CD4-positive, CD25-positive, alpha-beta regulatory T cell (primary cell): Measurements from ENCODE around the gene PSPC1. TPM values are rescaled to one million over a fixed set of nuclear protein-coding genes. Genes with fewer than 3 reads are reported as not detected.
"Not testable (repeated sequence)": the region's sequence is repeated elsewhere in the genome, so short reads cannot be mapped to it uniquely, and the experiment has no call there.

ENCODE experiments used
- ATAC-seq, 2 donors: fragments of 150-1000 bp; cut with Tn5 transposase; one replicate each; pipeline ENCODE4 v1.10.0; 2021; ENCODE audit warnings: low read depth in 2 of 2, moderate number of reproducible peaks in 2 of 2, moderate library complexity in 1 of 2
- DNase-seq, 3 donors: peaks; one replicate each; pipeline versions ENCODE4 v3.0.0 to v3.0.0-alpha.2; 2012 to 2022; ENCODE audit warnings: mixed read lengths in 1 of 3
- H3K27ac ChIP-seq: one replicate; pipeline ENCODE4 v1.7.0; 2013; ENCODE audit warnings: mild to moderate bottlenecking, low read length; ENCODE audit not compliant: insufficient read depth, poor library complexity, severe bottlenecking
- H3K27me3 ChIP-seq: one replicate; pipeline ENCODE4 v1.7.0; 2013; ENCODE audit warnings: low read length; ENCODE audit not compliant: control insufficient read depth, insufficient read depth
- H3K36me3 ChIP-seq: one replicate; pipeline ENCODE4 v1.7.0; 2013; ENCODE audit warnings: mild to moderate bottlenecking, low read length, moderate library complexity; ENCODE audit not compliant: control insufficient read depth, insufficient read depth
- H3K4me1 ChIP-seq: 2 replicates; pipeline ENCODE4 v1.7.0; 2013; ENCODE audit warnings: mild to moderate bottlenecking, low read length; ENCODE audit not compliant: insufficient read depth, control insufficient read depth, poor library complexity, severe bottlenecking
- H3K4me3 ChIP-seq: one replicate; pipeline ENCODE4 v1.7.0; 2013; ENCODE audit warnings: low read depth, mild to moderate bottlenecking, low read length, moderate library complexity
- H3K9me3 ChIP-seq, 2 experiments: 1 replicate in 1 of 2; 2 replicates in 1 of 2; pipeline ENCODE4 v1.7.0; 2013; ENCODE audit warnings: low read length in 2 of 2, mild to moderate bottlenecking in 1 of 2, moderate library complexity in 1 of 2; ENCODE audit not compliant: control insufficient read depth in 2 of 2
- H3K27ac Mint-ChIP-seq, 3 donors: one replicate each; pipeline ENCODE4 v1.8.0; 2020 to 2022; ENCODE audit warnings: mild to moderate bottlenecking in 3 of 3, mixed read lengths in 3 of 3, moderate library complexity in 2 of 3
- H3K27me3 Mint-ChIP-seq: one replicate; pipeline ENCODE4 v1.8.0; 2022; ENCODE audit warnings: mild to moderate bottlenecking, mixed read lengths
- H3K36me3 Mint-ChIP-seq: one replicate; pipeline ENCODE4 v1.8.0; 2020; ENCODE audit warnings: mixed read lengths
- H3K4me1 Mint-ChIP-seq, 4 donors: one replicate each; pipeline ENCODE4 v1.8.0; 2020 to 2022; ENCODE audit warnings: mixed read lengths in 4 of 4, mild to moderate bottlenecking in 1 of 4
- H3K4me3 Mint-ChIP-seq, 4 donors: one replicate each; pipeline ENCODE4 v1.8.0; 2020 to 2022; ENCODE audit warnings: mild to moderate bottlenecking in 4 of 4, mixed read lengths in 4 of 4, moderate library complexity in 3 of 4
- H3K9me3 Mint-ChIP-seq, 7 donors: one replicate each; pipeline ENCODE4 v1.8.0; 2020 to 2022; ENCODE audit warnings: mixed read lengths in 7 of 7, mild to moderate bottlenecking in 3 of 7, moderate library complexity in 2 of 7
- polyA plus RNA-seq, 4 donors: library from polyadenylated mRNA; unstranded; fragments of 300-500 nt; fragmentation: Illumina TruSeq; gene quantifications; one replicate each; pipeline ENCODE4 v1.2.3, GENCODE V29; 2021
- total RNA-seq: library from RNA; stranded (reverse); gene quantifications from one replicate; pipeline ENCODE4 v1.2.3, GENCODE V29; 2022

The PSPC1 gene
- total and polyA plus RNA-seq, 5 donors from 2014 or later, result 24.4 to 107 (median 32.3) TPM

- not testable (repeated sequence) for H3K4me1 ChIP-seq, H3K36me3 Mint-ChIP-seq, H3K27me3 ChIP-seq, H3K9me3 Mint-ChIP-seq, H3K9me3 ChIP-seq, DNase-seq, ATAC-seq, H3K36me3 ChIP-seq, H3K27me3 Mint-ChIP-seq
- Mint-ChIP-seq H3K4me1 (peaks cover 5 to 25% (median 9%) of the 10 kb centered on the region in 4 donors), H3K27ac (peak overlapping the region in 2 of 3 donors; percentile 76 to 99), H3K4me3 (peak overlapping the region; percentile 83 to 99 (median 97))
- Histone ChIP-seq H3K27ac (peak overlapping the region; percentile 90), H3K4me3 (peak overlapping the region; percentile 82)
Measured at GRCh38 chr13:19780753-19781418, 1.9 kb downstream of the PSPC1 start.

- no peak for ATAC-seq
Measured at GRCh38 chr13:19772306-19772705, 10.4 kb downstream of the PSPC1 start.

GRCh38 chr13:19769854-19770253, 12.9 kb downstream of the PSPC1 start:
- Histone ChIP-seq H3K27me3 (no peaks in the 10 kb centered on the region), H3K4me1 (peaks cover 40% of the 10 kb centered on the region), H3K9me3 (no peaks in the 10 kb centered on the region), H3K27ac (no peak overlapping the region), H3K4me3 (peak overlapping the region; percentile 18), H3K36me3 (peaks cover 61% of the 10 kb centered on the region)
- H3K27me3 Mint-ChIP-seq, result no peaks in the 10 kb centered on the region
- peaks cover 36% of the 10 kb centered on the region for H3K36me3 Mint-ChIP-seq
- H3K4me3 Mint-ChIP-seq, result peak overlapping the region in 1 of 4 donors; percentile 61
- no peaks in the 10 kb centered on the region for H3K9me3 Mint-ChIP-seq
- ATAC-seq (no peak), DNase-seq (no peak)
- peaks cover 28 to 73% (median 47%) of the 10 kb centered on the region in 4 donors for H3K4me1 Mint-ChIP-seq
- no peak overlapping the region for H3K27ac Mint-ChIP-seq

More at GRCh38 chr13:19772306-19772705, 10.4 kb downstream of the PSPC1 start:
- Mint-ChIP-seq H3K27me3 (no peaks in the 10 kb centered on the region), H3K4me3 (peak overlapping the region in 3 of 4 donors; percentile 37 to 61 (median 39)), H3K9me3 (no peaks in the 10 kb centered on the region), H3K36me3 (peaks cover 47% of the 10 kb centered on the region), H3K27ac (no peak overlapping the region), H3K4me1 (peaks cover 31 to 70% (median 49%) of the 10 kb centered on the region in 4 donors)
- H3K4me1 ChIP-seq, result peaks cover 39% of the 10 kb centered on the region
- no peaks in the 10 kb centered on the region for H3K9me3 ChIP-seq
- H3K27ac ChIP-seq, result no peak overlapping the region
- H3K36me3 ChIP-seq, result peaks cover 46% of the 10 kb centered on the region
- H3K27me3 ChIP-seq, result no peaks in the 10 kb centered on the region
- DNase-seq, result no peak
- no peak overlapping the region for H3K4me3 ChIP-seq

GRCh38 chr13:19767966-19768365, 14.8 kb downstream of the PSPC1 start:
- H3K36me3 ChIP-seq, result peaks cover 63% of the 10 kb centered on the region
- ATAC-seq (no peak), DNase-seq (no peak)
- Mint-ChIP-seq H3K4me1 (peaks cover 28 to 76% (median 47%) of the 10 kb centered on the region in 4 donors), H3K27ac (no peak overlapping the region), H3K9me3 (no peaks in the 10 kb centered on the region), H3K27me3 (no peaks in the 10 kb centered on the region), H3K4me3 (peak overlapping the region; percentile 56 to 71 (median 68)), H3K36me3 (peaks cover 33% of the 10 kb centered on the region)
- no peaks in the 10 kb centered on the region for H3K9me3 ChIP-seq
- peaks cover 41% of the 10 kb centered on the region for H3K4me1 ChIP-seq
- no peak overlapping the region for H3K27ac ChIP-seq
- H3K4me3 ChIP-seq, result peak overlapping the region; percentile 35
- no peaks in the 10 kb centered on the region for H3K27me3 ChIP-seq

DNA sequence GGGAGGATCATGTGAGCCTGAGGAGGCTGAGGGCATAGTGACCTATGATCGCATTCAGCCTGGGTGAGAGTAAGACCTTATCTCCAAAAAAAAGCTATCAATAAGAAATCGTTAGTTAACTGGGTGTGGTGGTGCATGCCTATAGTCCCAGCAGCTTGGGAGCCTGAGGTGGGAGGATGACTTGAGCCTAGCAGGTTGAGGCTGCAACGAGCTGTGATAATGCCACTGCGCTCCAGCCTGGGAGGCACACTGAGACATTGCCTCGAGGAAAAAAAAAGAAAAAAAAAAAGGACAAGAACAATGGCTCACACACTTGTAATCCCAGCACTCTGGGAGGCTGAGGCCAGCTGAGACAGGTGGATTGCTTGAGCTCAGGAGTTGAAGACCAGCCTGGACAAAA, 16.2 kb downstream of the PSPC1 start:
- H3K4me1 Mint-ChIP-seq, result peaks cover 28 to 77% (median 49%) of the 10 kb centered on the region in 4 donors

DNA sequence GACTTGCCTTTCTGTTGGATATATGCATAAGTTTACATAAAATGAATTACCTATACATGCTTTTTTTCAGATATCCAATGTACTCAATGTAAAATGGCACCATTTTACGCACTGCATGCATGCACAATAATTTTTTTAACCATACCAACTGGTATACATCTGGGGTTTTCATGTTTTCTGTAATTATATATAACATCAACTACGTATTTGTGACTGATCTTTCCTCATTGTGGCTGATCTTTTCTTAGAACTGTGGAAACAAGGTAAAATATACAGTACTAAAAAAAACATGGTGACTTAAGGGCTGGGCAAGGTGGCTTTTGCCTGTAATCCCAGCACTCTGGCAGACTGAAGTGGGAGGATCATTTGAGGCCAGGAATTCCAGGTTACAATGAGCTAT, 18.5 kb downstream of the PSPC1 start:
- Mint-ChIP-seq H3K9me3 (peaks cover 0 to 1% (median 0%) of the 10 kb centered on the region in 7 donors), H3K4me1 (peaks cover 36 to 83% (median 54%) of the 10 kb centered on the region in 4 donors), H3K36me3 (peaks cover 29% of the 10 kb centered on the region), H3K4me3 (peak overlapping the region; percentile 45 to 55 (median 50)), H3K27me3 (no peaks in the 10 kb centered on the region), H3K27ac (no peak overlapping the region)
- Histone ChIP-seq H3K4me1 (peaks cover 54% of the 10 kb centered on the region), H3K27ac (no peak overlapping the region), H3K27me3 (no peaks in the 10 kb centered on the region), H3K36me3 (peaks cover 49% of the 10 kb centered on the region), H3K4me3 (peak overlapping the region; percentile 32), H3K9me3 (no peaks in the 10 kb centered on the region)
- DNase-seq, result peak in 1 of 3 donors; percentile 19
- ATAC-seq, result peak in 1 of 2 donors; percentile 14

More for the DNA sequence above, 16.2 kb downstream of the PSPC1 start:
- H3K4me1 ChIP-seq, result peaks cover 49% of the 10 kb centered on the region
- H3K27me3 ChIP-seq, result no peaks in the 10 kb centered on the region
- H3K27ac Mint-ChIP-seq, result peak overlapping the region in 2 of 3 donors; percentile 60 to 69
- H3K4me3 Mint-ChIP-seq, result peak overlapping the region; percentile 21 to 71 (median 52)
- H3K36me3 ChIP-seq, result peaks cover 61% of the 10 kb centered on the region
- H3K4me3 ChIP-seq, result peak overlapping the region; percentile 28
- H3K9me3 ChIP-seq, result no peaks in the 10 kb centered on the region
- ATAC-seq (no peak), DNase-seq (no peak)
- H3K9me3 Mint-ChIP-seq, result no peaks in the 10 kb centered on the region
- H3K27ac ChIP-seq, result no peak overlapping the region
- H3K27me3 Mint-ChIP-seq, result no peaks in the 10 kb centered on the region
- peaks cover 29% of the 10 kb centered on the region for H3K36me3 Mint-ChIP-seq

DNA sequence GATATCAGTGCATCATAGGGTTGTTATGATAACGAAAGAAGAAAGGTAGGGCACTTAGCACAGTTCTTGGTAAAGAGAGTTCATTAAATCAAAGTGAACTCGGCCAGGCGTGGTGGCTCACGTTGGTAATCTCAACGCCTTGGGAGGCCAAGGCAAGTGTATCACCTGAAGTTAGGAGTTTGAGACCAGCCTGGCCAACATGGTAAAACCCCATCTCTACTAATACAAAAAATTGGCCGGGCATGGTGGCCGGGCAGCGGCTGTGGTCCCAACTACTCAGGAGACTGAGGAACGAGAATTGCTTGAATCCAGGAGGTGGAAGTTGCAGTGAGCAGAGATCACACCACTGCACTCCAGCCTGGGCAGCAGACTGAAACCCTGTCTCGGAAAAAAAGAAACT, 19.1 kb downstream of the PSPC1 start:
- H3K4me1 ChIP-seq, result peaks cover 51% of the 10 kb centered on the region

More for the DNA sequence above, 19.1 kb downstream of the PSPC1 start:
- Mint-ChIP-seq H3K9me3 (peaks cover 0 to 1% (median 0%) of the 10 kb centered on the region in 7 donors), H3K4me3 (peak overlapping the region; percentile 27 to 65 (median 38)), H3K36me3 (peaks cover 29% of the 10 kb centered on the region), H3K27ac (peak overlapping the region in 1 of 3 donors; percentile 52), H3K4me1 (peaks cover 39 to 78% (median 56%) of the 10 kb centered on the region in 4 donors), H3K27me3 (no peaks in the 10 kb centered on the region)
- H3K36me3 ChIP-seq, result peaks cover 52% of the 10 kb centered on the region
- H3K4me3 ChIP-seq, result no peak overlapping the region
- H3K27me3 ChIP-seq, result no peaks in the 10 kb centered on the region
- H3K9me3 ChIP-seq, result no peaks in the 10 kb centered on the region
- H3K27ac ChIP-seq, result no peak overlapping the region
- ATAC-seq (no peak), DNase-seq (no peak)
